ENCODE data around the gene SLC16A5. TPM values are rescaled to one million over a fixed set of nuclear protein-coding genes. Genes with fewer than 3 reads are reported as not detected.

The SLC16A5 gene
- total RNA-seq, 1 experiment from 2014 or later = 32.4 TPM

DNA sequence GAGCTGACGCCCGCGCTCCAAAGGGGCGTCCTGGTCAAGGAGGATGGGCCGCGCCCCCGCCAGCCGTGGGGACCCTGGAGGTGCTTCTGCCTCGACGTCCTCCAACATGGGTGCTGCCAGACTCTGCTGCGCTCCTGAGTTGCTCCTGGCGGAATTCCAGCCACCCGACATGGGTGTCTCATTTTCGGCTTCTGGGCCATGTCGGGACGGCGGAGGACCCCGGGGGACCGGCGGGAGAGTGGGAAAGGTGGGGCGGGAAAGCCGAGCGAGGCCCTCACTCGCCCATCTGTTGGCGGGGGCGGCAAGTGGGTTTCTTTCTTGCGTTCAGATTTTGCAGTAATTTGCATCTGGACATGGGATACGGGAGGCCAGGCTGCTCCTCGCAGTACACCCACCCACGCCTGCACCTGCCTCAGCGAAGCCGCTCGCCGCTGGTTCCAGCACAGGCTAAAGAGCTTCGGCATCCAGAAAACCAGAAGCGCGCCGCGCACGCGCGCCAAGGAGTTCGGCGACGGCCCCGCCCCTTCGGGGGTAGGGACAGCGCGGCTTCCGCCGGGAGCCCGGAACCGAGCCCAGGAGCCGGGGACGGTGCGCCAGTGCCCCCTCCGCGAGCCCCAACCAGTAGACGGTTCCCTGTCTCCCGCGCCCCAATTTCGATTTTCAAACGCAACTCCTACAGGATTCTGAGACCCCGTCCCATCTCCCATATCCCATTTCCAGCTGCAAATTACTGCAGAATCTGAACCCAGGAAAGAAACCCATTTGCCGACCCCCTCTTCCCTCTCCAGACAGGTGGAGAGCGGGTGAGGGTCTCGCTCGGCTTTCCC lies 21.9 kb downstream of the SLC16A5 start, which contains the start of gene ARMC7 (continued):
- TF ChIP-seq CREB1 (CRISPR knock-in tag; IDR thresholded peaks at IDR 0.05) = no peak
- 0 out of 2 replicates have a peak, but pooled peaks have one; percentile 19 for TF ChIP-seq GABPB1 (CRISPR knock-in tag; IDR thresholded peaks at IDR 0.05)
- TF ChIP-seq ARID4B (CRISPR knock-in tag; IDR thresholded peaks at IDR 0.05; ENCODE audit: borderline replicate concordance) = no peak; the same call in 1 of the 2 replicates
- TF ChIP-seq, protein P1, sequence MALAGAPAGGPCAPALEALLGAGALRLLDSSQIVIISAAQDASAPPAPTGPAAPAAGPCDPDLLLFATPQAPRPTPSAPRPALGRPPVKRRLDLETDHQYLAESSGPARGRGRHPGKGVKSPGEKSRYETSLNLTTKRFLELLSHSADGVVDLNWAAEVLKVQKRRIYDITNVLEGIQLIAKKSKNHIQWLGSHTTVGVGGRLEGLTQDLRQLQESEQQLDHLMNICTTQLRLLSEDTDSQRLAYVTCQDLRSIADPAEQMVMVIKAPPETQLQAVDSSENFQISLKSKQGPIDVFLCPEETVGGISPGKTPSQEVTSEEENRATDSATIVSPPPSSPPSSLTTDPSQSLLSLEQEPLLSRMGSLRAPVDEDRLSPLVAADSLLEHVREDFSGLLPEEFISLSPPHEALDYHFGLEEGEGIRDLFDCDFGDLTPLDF (CRISPR knock-in tag; IDR thresholded peaks at IDR 0.05) = no peak
- no peak for TF ChIP-seq ETV6 (CRISPR knock-in tag; IDR thresholded peaks at IDR 0.05)
- no peak for TF ChIP-seq USF2 (CRISPR knock-in tag; IDR thresholded peaks at IDR 0.05)
- TF ChIP-seq RORB (CRISPR knock-in tag; IDR thresholded peaks at IDR 0.05) = no peak
- TF ChIP-seq ZNF416 (CRISPR knock-in tag; IDR thresholded peaks at IDR 0.05) = 0 out of 2 replicates have a peak, but pooled peaks have one; percentile 36
- TF ChIP-seq FOXJ3 (CRISPR knock-in tag; IDR thresholded peaks at IDR 0.05; ENCODE audit: borderline replicate concordance) = no peak
- 0 out of 2 replicates have a peak, but pooled peaks have one; percentile 29 for TF ChIP-seq JUN (CRISPR knock-in tag; IDR thresholded peaks at IDR 0.05)
- TF ChIP-seq ZNF671 (CRISPR knock-in tag; IDR thresholded peaks at IDR 0.05) = no peak

GRCh38 chr17:75110234-75110937 lies 22.6 kb downstream of the SLC16A5 start:
- H3K27me3 Mint-ChIP-seq (ENCODE audit: low read depth) = no peaks in the 10 kb centered on the region
- ChIA-PET CTCF (interaction anchor here (0.6 to 2.0 kb wide), 16 partner anchors 13 to 161 kb away, joined by 3 to 11 read pairs (median 4); partner anchors contain the start of genes MIF4GD, NT5C and SLC16A5), POLR2A (interaction anchor here (0.5 to 1.9 kb wide), 9 partner anchors 13 to 159 kb away, joined by 3 to 7 read pairs (median 4); partner anchors contain the start of genes NT5C and SLC16A5)
- peak overlapping the region; percentile 94 for H3K27ac Mint-ChIP-seq
- peak; percentile 5 for ATAC-seq
- peaks cover 25% of the 10 kb centered on the region for H3K4me1 Mint-ChIP-seq
- H3K4me3 Mint-ChIP-seq = peak overlapping the region; percentile 90
- peaks cover 15% of the 10 kb centered on the region for H3K36me3 Mint-ChIP-seq
- TF ChIP-seq, protein P1 (CRISPR knock-in tag; IDR thresholded peaks at IDR 0.05) = no peak
- TF ChIP-seq ZNF121 (CRISPR knock-in tag; IDR thresholded peaks at IDR 0.05) = peak; percentile 66
- peak; percentile 51 for DNase-seq (ENCODE audit: low spot score)
- no peaks in the 10 kb centered on the region for H3K9me3 Mint-ChIP-seq

DNA sequence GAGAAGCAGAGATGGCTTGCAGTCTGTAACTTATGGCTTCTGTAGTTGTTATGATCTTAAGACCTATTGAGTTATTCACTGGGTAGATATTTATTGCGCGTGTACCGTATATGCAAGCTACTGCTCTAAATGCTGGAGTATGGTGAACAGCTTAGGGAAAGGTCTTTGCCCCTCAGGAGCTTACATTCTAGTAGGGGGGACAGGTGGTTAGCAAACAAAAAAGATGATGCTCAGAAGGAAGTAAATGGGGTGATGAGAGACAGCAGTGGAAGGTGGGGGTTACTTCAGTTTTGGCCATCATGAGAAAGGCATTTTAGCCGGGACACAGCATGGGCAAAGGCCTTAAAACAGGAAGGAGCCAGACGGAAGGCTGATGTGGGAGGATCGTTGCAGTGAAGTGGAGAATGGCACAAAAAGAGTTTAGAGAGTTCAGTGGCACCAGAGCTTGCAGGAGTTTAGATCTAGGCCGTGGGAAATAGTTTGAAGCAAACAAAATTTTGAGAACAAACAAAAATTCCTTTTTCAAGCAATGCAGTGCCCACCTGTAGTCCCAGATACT lies 24.1 kb downstream of the SLC16A5 start:
- Mint-ChIP-seq H3K4me1 (peaks cover 19% of the 10 kb centered on the region), H3K27ac (peak overlapping the region; percentile 69), H3K4me3 (peak overlapping the region; percentile 36; the same call in 1 of the 2 replicates), H3K36me3 (peaks cover 15% of the 10 kb centered on the region), H3K27me3 (ENCODE audit: low read depth) (no peaks in the 10 kb centered on the region), H3K9me3 (no peaks in the 10 kb centered on the region)
- POLR2A ChIA-PET = no interaction called here
- CTCF ChIA-PET = interaction anchor here (0.7 to 4.1 kb wide), 5 partner anchors 14 to 187 kb away, joined by 3 to 84 read pairs (median 7); partner anchors contain the start of gene NT5C
- no peak for ATAC-seq
- no peak for DNase-seq (ENCODE audit: low spot score)
- TF ChIP-seq, protein P2, sequence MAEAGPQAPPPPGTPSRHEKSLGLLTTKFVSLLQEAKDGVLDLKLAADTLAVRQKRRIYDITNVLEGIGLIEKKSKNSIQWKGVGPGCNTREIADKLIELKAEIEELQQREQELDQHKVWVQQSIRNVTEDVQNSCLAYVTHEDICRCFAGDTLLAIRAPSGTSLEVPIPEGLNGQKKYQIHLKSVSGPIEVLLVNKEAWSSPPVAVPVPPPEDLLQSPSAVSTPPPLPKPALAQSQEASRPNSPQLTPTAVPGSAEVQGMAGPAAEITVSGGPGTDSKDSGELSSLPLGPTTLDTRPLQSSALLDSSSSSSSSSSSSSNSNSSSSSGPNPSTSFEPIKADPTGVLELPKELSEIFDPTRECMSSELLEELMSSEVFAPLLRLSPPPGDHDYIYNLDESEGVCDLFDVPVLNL (CRISPR knock-in tag; IDR thresholded peaks at IDR 0.05; ENCODE audit: borderline replicate concordance, low read depth) = no peak
- TF ChIP-seq, protein P1 (CRISPR knock-in tag; IDR thresholded peaks at IDR 0.05) = no peak
- TF ChIP-seq TP53 (CRISPR knock-in tag; IDR thresholded peaks at IDR 0.05) (no peak), USF2 (CRISPR knock-in tag; IDR thresholded peaks at IDR 0.05) (no peak), ESRRA (CRISPR knock-in tag; IDR thresholded peaks at IDR 0.05; ENCODE audit: borderline replicate concordance) (no peak), NFE2L1 (CRISPR knock-in tag; IDR thresholded peaks at IDR 0.05) (no peak), FOXJ3 (CRISPR knock-in tag; IDR thresholded peaks at IDR 0.05; ENCODE audit: borderline replicate concordance) (no peak), EMX1 (CRISPR knock-in tag; IDR thresholded peaks at IDR 0.05) (no peak)
- TF ChIP-seq, protein P3, sequence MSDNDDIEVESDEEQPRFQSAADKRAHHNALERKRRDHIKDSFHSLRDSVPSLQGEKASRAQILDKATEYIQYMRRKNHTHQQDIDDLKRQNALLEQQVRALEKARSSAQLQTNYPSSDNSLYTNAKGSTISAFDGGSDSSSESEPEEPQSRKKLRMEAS (CRISPR knock-in tag; IDR thresholded peaks at IDR 0.05) = no peak
